MM.1S (cell line): ENCODE results near the gene F7.

ENCODE experiments used
- EZH2 ChIP-seq: fragments of 300-600 bp; sonication (generic); optimal IDR thresholded peaks from 2 replicates; pipeline ENCODE3; 2017; ENCODE audit warnings: low read depth, mild to moderate bottlenecking, antibody characterized with exemption, low read length, mixed read lengths
- TF ChIP-seq, protein P1 (sequence below): fragments of 300-600 bp; sonication (generic); IDR thresholded peaks from 2 replicates; pipeline ENCODE4 v1.5.1; 2016; ENCODE audit warnings: antibody characterized with exemption, low read length, mixed read lengths

DNA sequence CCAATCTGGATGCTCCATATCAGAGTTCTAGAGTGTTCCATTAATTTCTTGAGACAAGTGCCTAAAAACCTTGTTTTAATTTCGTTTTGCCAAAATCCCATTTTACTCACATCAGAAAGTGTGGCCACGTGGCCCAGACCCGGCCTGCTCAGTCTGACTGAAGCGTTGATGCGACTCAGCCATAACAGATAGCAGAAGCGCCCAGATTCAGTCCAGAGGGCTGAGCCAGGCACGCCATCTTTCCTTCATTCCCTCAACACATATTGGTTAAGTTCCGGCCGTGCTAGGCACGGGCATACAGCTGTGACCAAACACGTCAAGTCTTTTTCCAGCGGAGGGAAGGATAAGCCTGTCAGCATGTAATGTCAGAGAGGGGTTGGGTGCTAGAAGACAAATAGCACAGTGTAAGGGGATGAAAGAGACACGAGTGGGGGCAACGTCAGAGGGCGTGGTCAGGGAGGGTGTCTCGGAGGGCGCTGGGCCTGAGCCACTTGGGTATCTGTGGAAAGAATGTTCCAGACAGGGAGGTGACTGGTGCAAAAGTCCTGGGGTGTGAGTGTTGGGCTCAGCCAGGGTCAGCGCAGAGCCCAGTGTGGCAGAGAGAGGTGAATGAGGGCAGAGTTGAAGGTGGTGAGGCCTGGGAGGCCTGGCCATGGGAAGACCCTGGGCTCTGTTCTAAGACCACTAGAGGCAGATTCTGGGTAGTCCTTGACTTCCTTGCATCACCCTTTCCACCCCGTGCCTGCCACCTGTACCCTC lies 20.1 kb downstream of the F7 start:
- TF ChIP-seq, protein P1, sequence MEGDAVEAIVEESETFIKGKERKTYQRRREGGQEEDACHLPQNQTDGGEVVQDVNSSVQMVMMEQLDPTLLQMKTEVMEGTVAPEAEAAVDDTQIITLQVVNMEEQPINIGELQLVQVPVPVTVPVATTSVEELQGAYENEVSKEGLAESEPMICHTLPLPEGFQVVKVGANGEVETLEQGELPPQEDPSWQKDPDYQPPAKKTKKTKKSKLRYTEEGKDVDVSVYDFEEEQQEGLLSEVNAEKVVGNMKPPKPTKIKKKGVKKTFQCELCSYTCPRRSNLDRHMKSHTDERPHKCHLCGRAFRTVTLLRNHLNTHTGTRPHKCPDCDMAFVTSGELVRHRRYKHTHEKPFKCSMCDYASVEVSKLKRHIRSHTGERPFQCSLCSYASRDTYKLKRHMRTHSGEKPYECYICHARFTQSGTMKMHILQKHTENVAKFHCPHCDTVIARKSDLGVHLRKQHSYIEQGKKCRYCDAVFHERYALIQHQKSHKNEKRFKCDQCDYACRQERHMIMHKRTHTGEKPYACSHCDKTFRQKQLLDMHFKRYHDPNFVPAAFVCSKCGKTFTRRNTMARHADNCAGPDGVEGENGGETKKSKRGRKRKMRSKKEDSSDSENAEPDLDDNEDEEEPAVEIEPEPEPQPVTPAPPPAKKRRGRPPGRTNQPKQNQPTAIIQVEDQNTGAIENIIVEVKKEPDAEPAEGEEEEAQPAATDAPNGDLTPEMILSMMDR = no peak
- no peak for TF ChIP-seq EZH2
